Fibroblast of lung (primary cell): ENCODE measurements around the gene ADCK2. TPM values are rescaled to one million over a fixed set of nuclear protein-coding genes. Genes with fewer than 3 reads are reported as not detected.

Experiments
- DNase-seq, 2 donors: peaks; one replicate each; pipeline versions ENCODE4 v3.0.0 to v3.0.0-alpha.2; 2010; ENCODE audit warnings: low read depth in 2 of 2
- H2AFZ ChIP-seq: 2 replicates; pipeline ENCODE4 v1.5.1; 2012; ENCODE audit warnings: low read length, control low read depth, inconsistent platforms
- H3K27ac ChIP-seq: 2 replicates; pipeline ENCODE4 v1.5.1; 2011; ENCODE audit warnings: low read length, control low read depth; ENCODE audit not compliant: insufficient read depth
- H3K27me3 ChIP-seq: 2 replicates; pipeline ENCODE4 v1.5.1; 2011; ENCODE audit warnings: mild to moderate bottlenecking, low read length; ENCODE audit not compliant: control insufficient read depth, insufficient read depth
- H3K36me3 ChIP-seq: 2 replicates; pipeline ENCODE4 v1.5.1; 2011; ENCODE audit warnings: low read length; ENCODE audit not compliant: control insufficient read depth, insufficient read depth
- H3K4me1 ChIP-seq: 2 replicates; pipeline ENCODE4 v1.5.1; 2011; ENCODE audit warnings: low read length; ENCODE audit not compliant: control insufficient read depth, insufficient read depth; ENCODE audit errors: extremely low read depth
- H3K4me2 ChIP-seq: 2 replicates; pipeline ENCODE4 v1.5.1; 2011; ENCODE audit warnings: low read length, control low read depth; ENCODE audit not compliant: insufficient read depth; ENCODE audit errors: extremely low read depth
- H3K4me3 ChIP-seq, 4 experiments: fragments of 200-600 bp in 1 of 4; sonication (generic) in 1 of 4; replicated peaks in 1 of 4; 2 replicates each; pipeline ENCODE4 v1.5.1; 2011 to 2016; ENCODE audit warnings: low read length in 4 of 4, low read depth in 3 of 4, mild to moderate bottlenecking in 3 of 4, control low read depth in 2 of 4, inconsistent platforms in 1 of 4, mixed read lengths in 1 of 4; ENCODE audit not compliant: insufficient read depth in 1 of 4; ENCODE audit errors: control extremely low read depth in 1 of 4
- H3K79me2 ChIP-seq: 2 replicates; pipeline ENCODE4 v1.5.1; 2012; ENCODE audit warnings: mild to moderate bottlenecking, low read length, inconsistent platforms; ENCODE audit not compliant: control insufficient read depth, insufficient read depth
- H3K9ac ChIP-seq: 2 replicates; pipeline ENCODE4 v1.5.1; 2011; ENCODE audit warnings: mild to moderate bottlenecking, low read length, control low read depth; ENCODE audit not compliant: insufficient read depth
- H3K9me3 ChIP-seq: 2 replicates; pipeline ENCODE4 v1.5.1; 2012; ENCODE audit warnings: low read depth, low read length; ENCODE audit not compliant: control insufficient read depth, insufficient read depth
- H4K20me1 ChIP-seq: 2 replicates; pipeline ENCODE4 v1.5.1; 2011; ENCODE audit warnings: low read length; ENCODE audit not compliant: control insufficient read depth, insufficient read depth; ENCODE audit errors: extremely low read depth
- EZH2 ChIP-seq: IDR thresholded peaks from 2 replicates; pipeline ENCODE4 v1.5.1; 2012; ENCODE audit warnings: low read length, control low read depth, mild to moderate bottlenecking; ENCODE audit errors: missing control alignments
- polyA plus RNA-seq, 2 donors: library from polyadenylated mRNA; depleted of rRNA in 1 of 2; stranded (reverse) in 1 of 2; unstranded in 1 of 2; fragments of >200 nt; gene quantifications; 2 replicates each; pipeline ENCODE4 v1.2.1, GENCODE V29; 2011 to 2012; ENCODE audit warnings: missing spikeins in 1 of 2
- total RNA-seq: library from RNA; depleted of rRNA; stranded (reverse); fragments of >200 nt; gene quantifications from 2 replicates; pipeline ENCODE4 v1.2.1, GENCODE V29; 2014
- TF ChIP-seq, protein P1 (sequence below), 2 donors: IDR thresholded peaks in 1 of 2; conservative IDR thresholded peaks in 1 of 2; 1 replicate in 1 of 2; 2 replicates in 1 of 2; pipeline ENCODE4 v1.5.1; 2011 to 2012; ENCODE audit warnings: low read length in 2 of 2, control low read depth in 1 of 2, inconsistent platforms in 1 of 2, low read depth in 1 of 2, mild to moderate bottlenecking in 1 of 2

Gene ADCK2
- total and polyA plus RNA-seq, 2 donors (not counting 1 experiment from before 2014, with no cell fraction given) = 7.1 to 37.5 TPM

DNA sequence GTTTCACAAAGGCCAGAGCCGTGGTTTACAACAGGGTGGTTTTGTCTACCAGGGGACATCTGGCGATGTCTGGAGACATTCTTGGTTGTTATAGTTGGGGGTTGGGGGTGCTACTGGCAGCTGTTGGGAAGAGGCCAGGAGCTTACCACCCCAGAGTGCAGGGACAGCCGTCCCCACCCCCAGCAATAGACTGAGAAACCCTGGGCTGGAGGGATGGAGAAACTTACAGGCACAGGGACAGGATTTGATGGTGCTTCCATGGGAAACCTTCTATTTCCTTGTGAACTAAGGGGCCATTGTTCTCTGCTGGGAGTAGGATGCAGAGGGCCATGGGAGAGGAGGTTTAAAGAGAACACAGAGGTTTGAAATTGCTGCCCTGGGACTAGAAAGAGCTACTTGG is 10.9 kb downstream of the ADCK2 start:
- Histone ChIP-seq H3K27me3 (no peaks in the 10 kb centered on the region), H3K4me1 (no peaks in the 10 kb centered on the region), H3K9ac (no peak overlapping the region), H3K4me2 (no peak overlapping the region), H3K36me3 (peaks cover 4% of the 10 kb centered on the region), H2AFZ (no peak overlapping the region), H4K20me1 (no peaks in the 10 kb centered on the region), H3K27ac (no peak overlapping the region), H3K79me2 (no peaks in the 10 kb centered on the region), H3K4me3 (no peak overlapping the region), H3K9me3 (no peaks in the 10 kb centered on the region)
- no peak for TF ChIP-seq EZH2
- TF ChIP-seq, protein P1, sequence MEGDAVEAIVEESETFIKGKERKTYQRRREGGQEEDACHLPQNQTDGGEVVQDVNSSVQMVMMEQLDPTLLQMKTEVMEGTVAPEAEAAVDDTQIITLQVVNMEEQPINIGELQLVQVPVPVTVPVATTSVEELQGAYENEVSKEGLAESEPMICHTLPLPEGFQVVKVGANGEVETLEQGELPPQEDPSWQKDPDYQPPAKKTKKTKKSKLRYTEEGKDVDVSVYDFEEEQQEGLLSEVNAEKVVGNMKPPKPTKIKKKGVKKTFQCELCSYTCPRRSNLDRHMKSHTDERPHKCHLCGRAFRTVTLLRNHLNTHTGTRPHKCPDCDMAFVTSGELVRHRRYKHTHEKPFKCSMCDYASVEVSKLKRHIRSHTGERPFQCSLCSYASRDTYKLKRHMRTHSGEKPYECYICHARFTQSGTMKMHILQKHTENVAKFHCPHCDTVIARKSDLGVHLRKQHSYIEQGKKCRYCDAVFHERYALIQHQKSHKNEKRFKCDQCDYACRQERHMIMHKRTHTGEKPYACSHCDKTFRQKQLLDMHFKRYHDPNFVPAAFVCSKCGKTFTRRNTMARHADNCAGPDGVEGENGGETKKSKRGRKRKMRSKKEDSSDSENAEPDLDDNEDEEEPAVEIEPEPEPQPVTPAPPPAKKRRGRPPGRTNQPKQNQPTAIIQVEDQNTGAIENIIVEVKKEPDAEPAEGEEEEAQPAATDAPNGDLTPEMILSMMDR (conservative IDR thresholded peaks at IDR 0.05 in 1 of 2, IDR thresholded peaks at IDR 0.05 in 1 of 2; ENCODE audit: low read depth in 1 of 2, low read length in 2 of 2) = no peak
- DNase-seq = no peak

DNA sequence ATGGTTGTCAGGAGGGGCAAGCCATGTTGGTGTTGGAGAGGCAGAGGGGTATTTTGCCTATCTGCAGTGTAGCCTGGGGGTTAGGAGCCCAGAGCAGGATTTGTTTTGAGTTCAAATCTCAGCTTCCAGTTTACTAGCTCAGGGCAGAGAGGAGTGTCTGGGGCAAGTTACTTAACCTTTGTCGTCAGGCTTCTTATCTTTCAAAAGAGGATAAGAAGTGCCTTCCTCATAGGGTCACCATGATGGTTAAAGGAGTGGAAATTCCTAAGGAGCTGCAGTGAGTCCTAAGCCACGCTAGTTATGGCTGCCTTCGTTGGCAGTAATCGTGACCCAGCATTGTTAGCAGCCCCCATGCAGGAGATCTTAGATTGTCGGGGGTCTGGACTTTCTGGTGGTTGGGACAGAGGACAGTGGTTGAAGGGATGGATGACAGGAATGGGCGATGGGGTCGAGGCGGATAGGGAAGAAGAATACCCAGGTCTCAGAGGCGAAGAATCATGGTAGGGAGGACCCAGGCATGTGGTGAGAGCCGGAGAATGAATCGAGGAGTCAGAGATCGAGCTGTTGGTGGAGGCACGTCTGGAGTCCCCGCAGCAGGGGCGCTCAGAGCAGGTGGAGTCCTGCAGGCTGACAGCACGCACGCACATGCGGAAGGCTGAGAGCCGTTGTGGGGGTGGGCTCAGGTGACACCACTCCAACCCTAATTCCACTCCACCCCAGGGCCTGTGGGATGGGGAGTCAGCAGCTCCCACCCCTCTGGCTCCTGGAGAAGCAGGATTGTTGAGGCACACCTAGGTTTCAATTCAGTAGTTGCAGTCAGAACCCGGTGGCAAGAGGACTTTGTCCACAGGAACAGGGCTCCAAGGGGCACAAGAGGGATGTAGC is 11.6 kb downstream of the ADCK2 start:
- no peaks in the 10 kb centered on the region for H4K20me1 ChIP-seq
- no peaks in the 10 kb centered on the region for H3K9me3 ChIP-seq
- peaks cover 2% of the 10 kb centered on the region for H3K36me3 ChIP-seq
- no peak overlapping the region for H3K4me3 ChIP-seq
- DNase-seq = no peak
- no peaks in the 10 kb centered on the region for H3K79me2 ChIP-seq
- H3K27ac ChIP-seq = no peak overlapping the region
- no peak overlapping the region for H3K4me2 ChIP-seq
- TF ChIP-seq EZH2 = no peak
- TF ChIP-seq, protein P1 (conservative IDR thresholded peaks at IDR 0.05 in 1 of 2, IDR thresholded peaks at IDR 0.05 in 1 of 2; ENCODE audit: low read depth in 1 of 2, low read length in 2 of 2) = no peak
- no peak overlapping the region for H2AFZ ChIP-seq
- no peak overlapping the region for H3K9ac ChIP-seq
- H3K27me3 ChIP-seq = no peaks in the 10 kb centered on the region
- no peaks in the 10 kb centered on the region for H3K4me1 ChIP-seq

DNA sequence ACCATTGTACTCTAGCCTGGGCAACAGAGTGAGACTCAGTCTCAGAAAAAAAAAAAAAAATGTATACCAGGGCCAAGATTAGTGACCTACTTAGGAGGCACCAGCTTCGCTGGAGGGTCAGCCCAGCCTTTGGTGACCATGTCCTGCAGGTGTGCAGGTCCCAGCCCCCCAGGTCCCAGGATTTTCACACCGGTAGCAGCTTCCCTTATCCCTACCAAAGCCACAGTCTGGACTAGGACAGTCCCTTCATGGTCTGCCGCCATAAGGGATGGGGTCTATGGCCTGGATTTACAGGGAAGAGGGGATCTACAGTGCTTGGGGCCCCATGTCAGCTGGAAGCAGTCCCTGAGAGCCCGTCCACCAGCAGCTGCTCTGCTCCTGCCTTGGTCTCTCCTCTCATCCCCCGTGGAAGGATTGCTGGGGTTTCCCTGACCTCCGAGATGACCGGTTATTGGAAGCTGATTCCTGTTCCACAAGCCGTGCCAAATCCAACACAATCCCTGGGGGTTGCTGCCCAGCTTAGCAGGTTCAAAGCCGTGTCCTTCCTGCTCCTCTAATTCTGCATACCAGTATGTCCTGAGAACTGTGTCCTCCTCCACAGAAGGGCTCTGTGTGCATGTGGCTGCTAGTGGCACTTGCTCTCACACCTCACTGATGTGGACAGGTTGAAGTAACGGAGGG is 12.8 kb downstream of the ADCK2 start:
- Histone ChIP-seq H3K27me3 (no peaks in the 10 kb centered on the region), H3K4me3 (no peak overlapping the region), H3K4me1 (no peaks in the 10 kb centered on the region), H3K9ac (no peak overlapping the region), H3K4me2 (no peak overlapping the region), H3K36me3 (peaks cover 2% of the 10 kb centered on the region), H3K27ac (no peak overlapping the region), H3K79me2 (no peaks in the 10 kb centered on the region), H3K9me3 (no peaks in the 10 kb centered on the region), H2AFZ (no peak overlapping the region), H4K20me1 (no peaks in the 10 kb centered on the region)
- DNase-seq = no peak
- TF ChIP-seq, protein P1 (conservative IDR thresholded peaks at IDR 0.05 in 1 of 2, IDR thresholded peaks at IDR 0.05 in 1 of 2; ENCODE audit: low read depth in 1 of 2, low read length in 2 of 2) = no peak
- TF ChIP-seq EZH2 = no peak
